ENCODE results near the gene GPR101.

GRCh38 chrX:137031039-137031438 is 2.8 kb downstream of the GPR101 start:
- TF ChIP-seq CTCF (IDR thresholded peaks at IDR 0.05 in 8 of 11, conservative IDR thresholded peaks at IDR 0.05 in 3 of 11) (no peak), POLR2A (IDR thresholded peaks at IDR 0.05) (no peak), POLR2AphosphoS5 (IDR thresholded peaks at IDR 0.05) (no peak)

Data from spleen (tissue), 7 donors.